ENCODE data around the gene SIRT2.
"Not testable (repeated sequence)": the region's sequence is repeated elsewhere in the genome, so short reads cannot be mapped to it uniquely, and the experiment has no call there.

Gene SIRT2
- 29.3 to 114 (median 60.0) reads per million in 9 experiments for total RNA-seq

- Mint-ChIP-seq H3K9me3 (no peaks in the 10 kb centered on the region), H3K4me1 (ENCODE audit: low read depth in 2 of 2) (peaks cover 39 to 44% of the 10 kb centered on the region in 2 donors), H3K4me3 (peak within 1 kb of the TSS; percentile 91 to 96), H3K27me3 (no peaks in the 10 kb centered on the region), H3K36me3 (ENCODE audit: insufficient read depth) (peaks cover 30% of the 10 kb centered on the region), H3K27ac (peak within 1 kb of the TSS; percentile 99 to 100)
- ATAC-seq (replicated peaks) (peak; percentile 82), DNase-seq (peak; percentile 97 to 99 (median 98))
Measured at GRCh38 chr19:38899447-38900201, at the start of gene SIRT2, which contains the start of gene NFKBIB. Gene SIRT2, minus strand, starts transcription at chr19:38899618. Its CDS starts 97 bp downstream, at chr19:38899521. Gene NFKBIB, plus strand, starts transcription at chr19:38899969. Its CDS starts 64 bp downstream, at chr19:38900033.

GRCh38 chr19:38946229-38947010, 47.0 kb upstream of the SIRT2 start:
- Mint-ChIP-seq H3K36me3 (ENCODE audit: insufficient read depth) (peaks cover 3% of the 10 kb centered on the region), H3K4me1 (ENCODE audit: low read depth in 2 of 2) (peaks cover 5 to 16% of the 10 kb centered on the region in 2 donors), H3K9me3 (no peaks in the 10 kb centered on the region)

GRCh38 chr19:38945562-38946228, 46.3 kb upstream of the SIRT2 start:
- H3K27ac Mint-ChIP-seq, result no peak overlapping the region
- peaks cover 5 to 20% of the 10 kb centered on the region in 2 donors for H3K4me1 Mint-ChIP-seq (ENCODE audit: low read depth in 2 of 2)
- H3K9me3 Mint-ChIP-seq, result no peaks in the 10 kb centered on the region
- H3K27me3 Mint-ChIP-seq, result peaks cover 0 to 8% of the 10 kb centered on the region in 2 donors
- H3K4me3 Mint-ChIP-seq, result no peak overlapping the region
- ATAC-seq (replicated peaks), result no peak
- peaks cover 3% of the 10 kb centered on the region for H3K36me3 Mint-ChIP-seq (ENCODE audit: insufficient read depth)
- DNase-seq, result no peak

More at GRCh38 chr19:38946229-38947010, 47.0 kb upstream of the SIRT2 start:
- H3K27me3 Mint-ChIP-seq, result peaks cover 0 to 8% of the 10 kb centered on the region in 2 donors
- H3K27ac Mint-ChIP-seq, result no peak overlapping the region
- ATAC-seq (replicated peaks), result no peak
- no peak for DNase-seq
- H3K4me3 Mint-ChIP-seq, result no peak overlapping the region

- Mint-ChIP-seq H3K27me3 (peaks cover 0 to 8% of the 10 kb centered on the region in 2 donors), H3K9me3 (no peaks in the 10 kb centered on the region), H3K4me3 (no peak overlapping the region), H3K36me3 (ENCODE audit: insufficient read depth) (peaks cover 3% of the 10 kb centered on the region), H3K4me1 (ENCODE audit: low read depth in 2 of 2) (peaks cover 5 to 17% of the 10 kb centered on the region in 2 donors), H3K27ac (no peak overlapping the region)
- no peak for DNase-seq
- ATAC-seq (replicated peaks), result no peak
Measured at GRCh38 chr19:38944981-38945506, 45.6 kb upstream of the SIRT2 start.

GRCh38 chr19:38942471-38943181, 43.2 kb upstream of the SIRT2 start:
- H3K4me3 Mint-ChIP-seq, result no peak overlapping the region
- DNase-seq (no peak), ATAC-seq (replicated peaks) (no peak)
- peaks cover 0 to 8% of the 10 kb centered on the region in 2 donors for H3K27me3 Mint-ChIP-seq
- H3K4me1 Mint-ChIP-seq (ENCODE audit: low read depth in 2 of 2), result peaks cover 0 to 12% of the 10 kb centered on the region in 2 donors
- no peak overlapping the region for H3K27ac Mint-ChIP-seq
- no peaks in the 10 kb centered on the region for H3K9me3 Mint-ChIP-seq
- H3K36me3 Mint-ChIP-seq (ENCODE audit: insufficient read depth), result peaks cover 3% of the 10 kb centered on the region

- DNase-seq, result no peak
- peaks cover 3% of the 10 kb centered on the region for H3K36me3 Mint-ChIP-seq (ENCODE audit: insufficient read depth)
- H3K9me3 Mint-ChIP-seq, result no peaks in the 10 kb centered on the region
- H3K27ac Mint-ChIP-seq, result no peak overlapping the region
- ATAC-seq (replicated peaks), result no peak
- peaks cover 0 to 12% of the 10 kb centered on the region in 2 donors for H3K4me1 Mint-ChIP-seq (ENCODE audit: low read depth in 2 of 2)
- H3K27me3 Mint-ChIP-seq, result peaks cover 0 to 8% of the 10 kb centered on the region in 2 donors
- H3K4me3 Mint-ChIP-seq, result no peak overlapping the region
Measured at GRCh38 chr19:38941979-38942378, 42.6 kb upstream of the SIRT2 start.

GRCh38 chr19:38941466-38941865, 42.0 kb upstream of the SIRT2 start:
- Mint-ChIP-seq H3K27ac (peak overlapping the region in 1 of 2 donors; percentile 42), H3K4me1 (ENCODE audit: low read depth in 2 of 2) (peaks cover 0 to 12% of the 10 kb centered on the region in 2 donors)
- H3K4me3 Mint-ChIP-seq; DNase-seq; ATAC-seq (replicated peaks); H3K27me3 Mint-ChIP-seq; H3K36me3 Mint-ChIP-seq (ENCODE audit: insufficient read depth); H3K9me3 Mint-ChIP-seq: not testable (repeated sequence)

GRCh38 chr19:38939957-38940356, 40.5 kb upstream of the SIRT2 start:
- ATAC-seq (replicated peaks) (no peak), DNase-seq (no peak)
- Mint-ChIP-seq H3K27me3 (peaks cover 0 to 8% of the 10 kb centered on the region in 2 donors), H3K4me1 (ENCODE audit: low read depth in 2 of 2) (peaks cover 0 to 12% of the 10 kb centered on the region in 2 donors), H3K27ac (no peak overlapping the region), H3K36me3 (ENCODE audit: insufficient read depth) (no peaks in the 10 kb centered on the region), H3K4me3 (no peak overlapping the region), H3K9me3 (no peaks in the 10 kb centered on the region)

GRCh38 chr19:38933544-38933943, 34.1 kb upstream of the SIRT2 start:
- H3K4me3 Mint-ChIP-seq, result no peak overlapping the region

GRCh38 chr19:38932425-38933179, 33.2 kb upstream of the SIRT2 start:
- no peak for ATAC-seq (replicated peaks)
- DNase-seq, result peak; percentile 34 to 50 (median 41)
- Mint-ChIP-seq H3K4me1 (ENCODE audit: low read depth in 2 of 2) (peaks cover 38 to 41% of the 10 kb centered on the region in 2 donors), H3K27me3 (no peaks in the 10 kb centered on the region), H3K36me3 (ENCODE audit: insufficient read depth) (peaks cover 29% of the 10 kb centered on the region), H3K4me3 (peak overlapping the region; percentile 47 to 96), H3K9me3 (no peaks in the 10 kb centered on the region), H3K27ac (peak overlapping the region in 1 of 2 donors; percentile 57)

More at GRCh38 chr19:38933544-38933943, 34.1 kb upstream of the SIRT2 start:
- Mint-ChIP-seq H3K27me3 (no peaks in the 10 kb centered on the region), H3K27ac (peak overlapping the region in 1 of 2 donors; percentile 57), H3K36me3 (ENCODE audit: insufficient read depth) (peaks cover 28% of the 10 kb centered on the region), H3K9me3 (no peaks in the 10 kb centered on the region), H3K4me1 (ENCODE audit: low read depth in 2 of 2) (peaks cover 29 to 32% of the 10 kb centered on the region in 2 donors)
- DNase-seq (no peak), ATAC-seq (replicated peaks) (no peak)

- Mint-ChIP-seq H3K36me3 (ENCODE audit: insufficient read depth) (peaks cover 29% of the 10 kb centered on the region), H3K9me3 (no peaks in the 10 kb centered on the region), H3K27me3 (no peaks in the 10 kb centered on the region), H3K27ac (peak overlapping the region; percentile 98 to 99), H3K4me3 (peak overlapping the region; percentile 96 to 98), H3K4me1 (ENCODE audit: low read depth in 2 of 2) (peaks cover 39 to 43% of the 10 kb centered on the region in 2 donors)
- DNase-seq (no peak), ATAC-seq (replicated peaks) (no peak)
Measured at GRCh38 chr19:38931521-38931793, 32.0 kb upstream of the SIRT2 start.

Measured in effector memory CD8-positive, alpha-beta T cell (primary cell).